Measurements from ENCODE around the gene CAMTA1. TPM values are rescaled to one million over a fixed set of nuclear protein-coding genes. Genes with fewer than 3 reads are reported as not detected.

The CAMTA1 gene
- polyA plus RNA-seq, 1 experiment, result 64.9 TPM

GRCh38 chr1:7006996-7007871, 222.0 kb downstream of the CAMTA1 start:
- TF ChIP-seq, protein P1, sequence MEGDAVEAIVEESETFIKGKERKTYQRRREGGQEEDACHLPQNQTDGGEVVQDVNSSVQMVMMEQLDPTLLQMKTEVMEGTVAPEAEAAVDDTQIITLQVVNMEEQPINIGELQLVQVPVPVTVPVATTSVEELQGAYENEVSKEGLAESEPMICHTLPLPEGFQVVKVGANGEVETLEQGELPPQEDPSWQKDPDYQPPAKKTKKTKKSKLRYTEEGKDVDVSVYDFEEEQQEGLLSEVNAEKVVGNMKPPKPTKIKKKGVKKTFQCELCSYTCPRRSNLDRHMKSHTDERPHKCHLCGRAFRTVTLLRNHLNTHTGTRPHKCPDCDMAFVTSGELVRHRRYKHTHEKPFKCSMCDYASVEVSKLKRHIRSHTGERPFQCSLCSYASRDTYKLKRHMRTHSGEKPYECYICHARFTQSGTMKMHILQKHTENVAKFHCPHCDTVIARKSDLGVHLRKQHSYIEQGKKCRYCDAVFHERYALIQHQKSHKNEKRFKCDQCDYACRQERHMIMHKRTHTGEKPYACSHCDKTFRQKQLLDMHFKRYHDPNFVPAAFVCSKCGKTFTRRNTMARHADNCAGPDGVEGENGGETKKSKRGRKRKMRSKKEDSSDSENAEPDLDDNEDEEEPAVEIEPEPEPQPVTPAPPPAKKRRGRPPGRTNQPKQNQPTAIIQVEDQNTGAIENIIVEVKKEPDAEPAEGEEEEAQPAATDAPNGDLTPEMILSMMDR (IDR thresholded peaks at IDR 0.05; ENCODE audit: low read depth, low read length), result no peak
- H3K27ac ChIP-seq (ENCODE audit: low read depth, low read length), result no peak overlapping the region
- no peaks in the 10 kb centered on the region; the same call in 1 of the 2 replicates for H3K9me3 ChIP-seq (ENCODE audit: control insufficient read depth, insufficient read depth, low read length)
- peaks cover 26% of the 10 kb centered on the region for H3K27me3 ChIP-seq (ENCODE audit: control insufficient read depth, insufficient read depth, low read length)
- CTCF ChIA-PET, result no interaction called here
- no peak overlapping the region for H3K4me3 ChIP-seq (ENCODE audit: low read depth, low read length)
- DNase-seq (ENCODE audit: low read depth, low spot score), result no peak
- POLR2A ChIA-PET, result no interaction called here

- ChIA-PET POLR2A (no interaction called here), CTCF (no interaction called here)
- H3K4me3 ChIP-seq (ENCODE audit: low read depth, low read length), result no peak overlapping the region
- TF ChIP-seq, protein P1 (IDR thresholded peaks at IDR 0.05; ENCODE audit: low read depth, low read length), result no peak
- H3K27ac ChIP-seq (ENCODE audit: low read depth, low read length), result no peak overlapping the region
- no peaks in the 10 kb centered on the region; the same call in 1 of the 2 replicates for H3K9me3 ChIP-seq (ENCODE audit: control insufficient read depth, insufficient read depth, low read length)
- H3K27me3 ChIP-seq (ENCODE audit: control insufficient read depth, insufficient read depth, low read length), result peaks cover 31% of the 10 kb centered on the region
- DNase-seq (ENCODE audit: low read depth, low spot score), result no peak
Observed at GRCh38 chr1:7007902-7008301, 222.6 kb downstream of the CAMTA1 start.

DNA sequence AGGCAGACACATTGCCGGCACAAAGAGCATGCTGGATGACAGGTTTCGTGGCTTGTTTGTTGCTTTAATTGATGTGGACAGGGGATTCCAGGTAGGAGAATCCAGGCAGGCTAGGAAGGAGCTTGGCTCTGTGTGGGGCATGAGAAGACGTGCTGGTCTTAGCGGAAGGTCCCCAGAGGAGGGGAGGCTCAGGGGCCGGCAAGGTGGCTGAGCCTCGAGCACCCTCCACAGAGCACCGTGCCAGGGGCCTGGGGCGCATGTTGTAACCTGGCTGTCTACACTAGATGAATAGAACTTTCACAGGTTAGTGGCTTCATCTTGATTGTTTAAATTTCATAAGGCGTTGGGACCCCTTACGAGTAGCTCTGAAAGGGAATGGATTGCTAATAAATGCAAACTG, 223.1 kb downstream of the CAMTA1 start:
- CTCF ChIA-PET, result no interaction called here
- Histone ChIP-seq H3K27me3 (ENCODE audit: control insufficient read depth, insufficient read depth, low read length) (peaks cover 31% of the 10 kb centered on the region), H3K9me3 (ENCODE audit: control insufficient read depth, insufficient read depth, low read length) (no peaks in the 10 kb centered on the region; the same call in 1 of the 2 replicates), H3K27ac (ENCODE audit: low read depth, low read length) (no peak overlapping the region), H3K4me3 (ENCODE audit: low read depth, low read length) (no peak overlapping the region)
- POLR2A ChIA-PET, result no interaction called here
- TF ChIP-seq, protein P1 (IDR thresholded peaks at IDR 0.05; ENCODE audit: low read depth, low read length), result no peak
- DNase-seq (ENCODE audit: low read depth, low spot score), result no peak

GRCh38 chr1:7008975-7009740, 223.9 kb downstream of the CAMTA1 start:
- TF ChIP-seq, protein P1 (IDR thresholded peaks at IDR 0.05; ENCODE audit: low read depth, low read length), result no peak
- DNase-seq (ENCODE audit: low read depth, low spot score), result no peak
- Histone ChIP-seq H3K27me3 (ENCODE audit: control insufficient read depth, insufficient read depth, low read length) (peaks cover 33% of the 10 kb centered on the region), H3K27ac (ENCODE audit: low read depth, low read length) (no peak overlapping the region), H3K9me3 (ENCODE audit: control insufficient read depth, insufficient read depth, low read length) (no peaks in the 10 kb centered on the region; the same call in 1 of the 2 replicates), H3K4me3 (ENCODE audit: low read depth, low read length) (no peak overlapping the region)
- ChIA-PET CTCF (no interaction called here), POLR2A (no interaction called here)
